ENCODE measurements around the gene FASTKD2.

The FASTKD2 gene

GRCh38 chr2:206838690-206839089 lies 73.3 kb downstream of the FASTKD2 start:
- DNase-seq (ENCODE audit: low spot score) = no peak

DNA sequence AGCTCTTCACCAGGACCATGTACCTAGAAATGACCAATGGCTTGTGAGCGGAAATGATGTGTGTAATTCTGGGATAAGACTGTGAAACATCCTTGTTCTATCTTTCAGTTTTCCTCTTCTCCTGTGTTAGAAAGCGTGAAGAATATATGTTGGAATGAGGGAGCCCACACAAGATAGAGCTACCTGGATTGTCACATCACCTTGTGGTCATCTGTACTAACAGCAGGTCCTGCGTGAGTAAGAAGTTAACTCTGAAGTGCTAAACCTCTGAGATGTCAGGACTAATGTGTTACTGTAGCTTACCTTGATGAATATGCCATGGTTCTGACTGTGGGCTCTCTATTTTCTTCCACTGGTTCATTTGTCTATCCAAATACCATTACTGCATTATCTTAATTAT lies 75.6 kb downstream of the FASTKD2 start:
- DNase-seq (ENCODE audit: low spot score) = no peak
